Neural progenitor cell (in vitro differentiated cells): Measurements from ENCODE around the gene TBC1D2B. TPM values are rescaled to one million over a fixed set of nuclear protein-coding genes. Genes with fewer than 3 reads are reported as not detected.

Experiments
- DNase-seq: peaks from one replicate; pipeline ENCODE4 v3.0.0-alpha.2; 2016; ENCODE audit warnings: low spot score
- H2AFZ ChIP-seq: fragments of 200-600 bp; sonication (generic); replicated peaks from 2 replicates; pipeline ENCODE4 v1.6.1; 2016; ENCODE audit warnings: antibody characterized with exemption
- H3F3A ChIP-seq: fragments of 200-600 bp; sonication (generic); 2 replicates; pipeline ENCODE4 v1.6.1; 2016; ENCODE audit warnings: antibody characterized with exemption, low read depth
- H3K27ac ChIP-seq: fragments of 200-600 bp; sonication (generic); 2 replicates; pipeline ENCODE4 v1.5.1; 2016; ENCODE audit warnings: mild to moderate bottlenecking
- H3K27me3 ChIP-seq: fragments of 200-600 bp; sonication (generic); 2 replicates; pipeline ENCODE4 v1.6.1; 2016; ENCODE audit warnings: mild to moderate bottlenecking, moderate library complexity
- H3K36me3 ChIP-seq: fragments of 200-600 bp; sonication (generic); 2 replicates; pipeline ENCODE4 v1.5.1; 2016
- H3K4me1 ChIP-seq: fragments of 200-600 bp; sonication (generic); 2 replicates; pipeline ENCODE4 v1.6.1; 2016; ENCODE audit warnings: mixed run types
- H3K4me2 ChIP-seq: fragments of 200-600 bp; sonication (generic); 2 replicates; pipeline ENCODE4 v1.6.1; 2016
- H3K4me3 ChIP-seq: fragments of 200-600 bp; sonication (generic); 2 replicates; pipeline ENCODE4 v1.5.1; 2016
- H3K79me2 ChIP-seq: fragments of 200-600 bp; sonication (generic); 2 replicates; pipeline ENCODE4 v1.6.1; 2016; ENCODE audit warnings: low read depth
- H3K9ac ChIP-seq: fragments of 200-600 bp; sonication (generic); 2 replicates; pipeline ENCODE4 v1.6.1; 2016
- H3K9me3 ChIP-seq: fragments of 200-600 bp; sonication (generic); 2 replicates; pipeline ENCODE4 v1.5.1; 2016; ENCODE audit warnings: low read depth
- H4K20me1 ChIP-seq: fragments of 200-600 bp; sonication (generic); 2 replicates; pipeline ENCODE4 v1.6.1; 2016; ENCODE audit warnings: low read depth
- H3K27ac Mint-ChIP-seq: 3 replicates; pipeline ENCODE4 v1.8.0; 2021; ENCODE audit warnings: mixed read lengths
- H3K27me3 Mint-ChIP-seq: 2 replicates; pipeline ENCODE4 v1.8.0; 2022; ENCODE audit warnings: low read depth, mild to moderate bottlenecking, inconsistent platforms, moderate library complexity, mixed read lengths; ENCODE audit not compliant: insufficient read depth
- H3K36me3 Mint-ChIP-seq: 3 replicates; pipeline ENCODE4 v1.8.0; 2021; ENCODE audit warnings: mixed read lengths
- H3K4me1 Mint-ChIP-seq: 3 replicates; pipeline ENCODE4 v1.8.0; 2021; ENCODE audit warnings: mixed read lengths
- H3K4me3 Mint-ChIP-seq: 3 replicates; pipeline ENCODE4 v1.8.0; 2021; ENCODE audit warnings: mild to moderate bottlenecking, moderate library complexity, mixed read lengths
- H3K9me3 Mint-ChIP-seq: 3 replicates; pipeline ENCODE4 v1.8.0; 2020; ENCODE audit warnings: mixed read lengths
- CTCF ChIP-seq: fragments of 200-600 bp; sonication (generic); IDR thresholded peaks from 2 replicates; pipeline ENCODE4 v1.5.1; 2017; ENCODE audit warnings: antibody characterized with exemption, mild to moderate bottlenecking
- EZH2 ChIP-seq: fragments of 200-600 bp; sonication (generic); IDR thresholded peaks from 2 replicates; pipeline ENCODE4 v1.6.1; 2017; ENCODE audit warnings: antibody characterized with exemption, mild to moderate bottlenecking, moderate library complexity
- EZH2phosphoT487 ChIP-seq: fragments of 200-600 bp; sonication (generic); IDR thresholded peaks from 2 replicates; pipeline ENCODE4 v1.6.1; 2017; ENCODE audit warnings: antibody characterized with exemption
- total RNA-seq: library from RNA; depleted of rRNA; stranded (reverse); fragments of >200 nt; gene quantifications from 2 replicates; pipeline ENCODE4 v1.2.3, GENCODE V29; 2015; ENCODE audit warnings: low replicate concordance

TBC1D2B gene
- total RNA-seq, 1 donor from 2014 or later = 11.7 TPM

- H3K27ac Mint-ChIP-seq = no peak overlapping the region
- H3K4me2 ChIP-seq = no peak overlapping the region
- peaks cover 15% of the 10 kb centered on the region for H3K79me2 ChIP-seq
Measured at GRCh38 chr15:78058401-78058935, 19.0 kb downstream of the TBC1D2B start.

GRCh38 chr15:78057803-78058202 is 19.7 kb downstream of the TBC1D2B start:
- DNase-seq = no peak
- Histone ChIP-seq H3K27me3 (no peaks in the 10 kb centered on the region), H3K9ac (no peak overlapping the region), H3K79me2 (peaks cover 14% of the 10 kb centered on the region), H3K9me3 (no peaks in the 10 kb centered on the region), H3K36me3 (no peaks in the 10 kb centered on the region), H3K4me1 (peaks cover 18% of the 10 kb centered on the region), H3K4me3 (no peak overlapping the region), H3K27ac (no peak overlapping the region), H2AFZ (no peak overlapping the region), H3F3A (no peaks in the 10 kb centered on the region), H3K4me2 (no peak overlapping the region), H4K20me1 (peaks cover 22% of the 10 kb centered on the region)
- Mint-ChIP-seq H3K27ac (no peak overlapping the region), H3K36me3 (no peaks in the 10 kb centered on the region), H3K9me3 (no peaks in the 10 kb centered on the region), H3K27me3 (no peaks in the 10 kb centered on the region), H3K4me1 (peaks cover 20% of the 10 kb centered on the region), H3K4me3 (no peak overlapping the region)
- TF ChIP-seq CTCF = no peak
- TF ChIP-seq EZH2phosphoT487 = no peak
- no peak for TF ChIP-seq EZH2

More at GRCh38 chr15:78058401-78058935, 19.0 kb downstream of the TBC1D2B start:
- Mint-ChIP-seq H3K9me3 (no peaks in the 10 kb centered on the region), H3K36me3 (no peaks in the 10 kb centered on the region), H3K4me1 (peaks cover 20% of the 10 kb centered on the region), H3K4me3 (no peak overlapping the region), H3K27me3 (no peaks in the 10 kb centered on the region)
- no peak for DNase-seq
- H3K9ac ChIP-seq = no peak overlapping the region
- no peak overlapping the region for H2AFZ ChIP-seq
- H3K4me1 ChIP-seq = peaks cover 18% of the 10 kb centered on the region
- TF ChIP-seq EZH2phosphoT487 (no peak), CTCF (no peak), EZH2 (no peak)
- no peaks in the 10 kb centered on the region for H3K27me3 ChIP-seq
- no peaks in the 10 kb centered on the region for H3K36me3 ChIP-seq
- H3K4me3 ChIP-seq = no peak overlapping the region
- H3F3A ChIP-seq = no peaks in the 10 kb centered on the region
- no peak overlapping the region for H3K27ac ChIP-seq
- no peaks in the 10 kb centered on the region for H3K9me3 ChIP-seq
- H4K20me1 ChIP-seq = peaks cover 22% of the 10 kb centered on the region

- H3K9ac ChIP-seq = no peak overlapping the region
- H3K27ac Mint-ChIP-seq = no peak overlapping the region
- H3K4me1 ChIP-seq = peaks cover 12% of the 10 kb centered on the region
- peaks cover 9% of the 10 kb centered on the region for H3K79me2 ChIP-seq
- H3K4me1 Mint-ChIP-seq = peaks cover 14% of the 10 kb centered on the region
- H3K27me3 ChIP-seq = no peaks in the 10 kb centered on the region
- no peaks in the 10 kb centered on the region for H3K9me3 ChIP-seq
- no peaks in the 10 kb centered on the region for H3K36me3 ChIP-seq
- no peaks in the 10 kb centered on the region for H3K36me3 Mint-ChIP-seq
- H4K20me1 ChIP-seq = peaks cover 12% of the 10 kb centered on the region
- no peak overlapping the region for H3K4me2 ChIP-seq
- H3K27ac ChIP-seq = no peak overlapping the region
- H3K9me3 Mint-ChIP-seq = no peaks in the 10 kb centered on the region
- no peaks in the 10 kb centered on the region for H3F3A ChIP-seq
- TF ChIP-seq EZH2phosphoT487 (no peak), EZH2 (no peak), CTCF (no peak)
- H3K27me3 Mint-ChIP-seq = no peaks in the 10 kb centered on the region
- no peak overlapping the region for H3K4me3 Mint-ChIP-seq
- no peak overlapping the region for H3K4me3 ChIP-seq
- H2AFZ ChIP-seq = no peak overlapping the region
- no peak for DNase-seq
Measured at GRCh38 chr15:78056714-78057269, 20.7 kb downstream of the TBC1D2B start.
